ENCODE data around the gene SRMS. TPM values are rescaled to one million over a fixed set of nuclear protein-coding genes. Genes with fewer than 3 reads are reported as not detected.

SRMS gene
- total and polyA plus RNA-seq, 2 donors (not counting 1 experiment from before 2014, with no cell fraction given) = 0.17 to 0.54 TPM

- Histone ChIP-seq H3K36me3 (replicated peaks in 1 of 2; ENCODE audit: control extremely low read depth in 1 of 2, control insufficient read depth in 1 of 2, extremely low read depth in 1 of 2, insufficient read depth in 2 of 2, low read length in 1 of 2) (no peaks in the 10 kb centered on the region), H3K9me3 (ENCODE audit: control extremely low read depth in 1 of 3, control insufficient read depth in 2 of 3, insufficient read depth in 1 of 3, low read length in 2 of 3) (peaks cover 0 to 11% (median 0%) of the 10 kb centered on the region in 3 donors), H3K4me2 (replicated peaks; ENCODE audit: low read depth, low read length, poor library complexity, severe bottlenecking) (peak overlapping the region; percentile 92), H3K79me2 (ENCODE audit: control insufficient read depth, insufficient read depth, low read length) (no peaks in the 10 kb centered on the region), H3K27ac (ENCODE audit: low read length in 2 of 2) (peak overlapping the region; percentile 79 to 84), H3K9ac (ENCODE audit: low read length) (peak overlapping the region; percentile 42), H2AFZ (ENCODE audit: insufficient read depth, low read depth, low read length, poor library complexity, severe bottlenecking) (no peak overlapping the region), H3K27me3 (replicated peaks in 1 of 4; ENCODE audit: control extremely low read depth in 1 of 4, control insufficient read depth in 3 of 4, insufficient read depth in 4 of 4, low read length in 3 of 4) (peaks cover 0 to 5% (median 1%) of the 10 kb centered on the region in 4 experiments), H4K20me1 (ENCODE audit: control insufficient read depth, insufficient read depth, low read length, poor library complexity, severe bottlenecking) (peaks cover 7% of the 10 kb centered on the region), H3K4me3 (ENCODE audit: control extremely low read depth in 1 of 5, extremely low read depth in 1 of 5, insufficient read depth in 1 of 5, low read depth in 2 of 5, low read length in 4 of 5) (peak overlapping the region in 4 of 5 experiments; percentile 16 to 63 (median 27)), H3K4me1 (ENCODE audit: control insufficient read depth in 2 of 2, insufficient read depth in 2 of 2, low read length in 2 of 2) (peaks cover 38 to 57% of the 10 kb centered on the region in 2 donors)
- TF ChIP-seq CTCF (IDR thresholded peaks at IDR 0.05) (no peak), EZH2 (IDR thresholded peaks at IDR 0.05; ENCODE audit: borderline replicate concordance, insufficient read depth, low read depth, low read length, poor library complexity, severe bottlenecking) (no peak)
- H3K27me3 Mint-ChIP-seq = no peaks in the 10 kb centered on the region
- intact Hi-C loops (cut with micrococcal nuclease) = loop anchor here (1.0 to 2.0 kb wide), 6 partner anchors 10 to 312 kb away; partner anchors contain the start of gene PPDPF
- ATAC-seq (ENCODE audit: low read depth) (peak; percentile 37), DNase-seq (peak; percentile 90)
- peak overlapping the region; percentile 86 for H3K4me3 Mint-ChIP-seq
- H3K9me3 Mint-ChIP-seq (ENCODE audit: insufficient read depth) = no peaks in the 10 kb centered on the region
- peaks cover 55% of the 10 kb centered on the region for H3K4me1 Mint-ChIP-seq
- WGBS (ENCODE audit: insufficient coverage) = 19% methylated on average over 6 of the region's 15 CpGs
- H3K27ac Mint-ChIP-seq = peak overlapping the region; percentile 89
- ChIA-PET CTCF (interaction anchor here (1.0 to 2.4 kb wide), 5 partner anchors 10 to 56 kb away, joined by 3 to 12 read pairs (median 7); partner anchors contain the start of gene PTK6), POLR2A (interaction anchor here (0.6 to 2.3 kb wide), 14 partner anchors 10 to 593 kb away, joined by 3 to 9 read pairs (median 6); partner anchors contain the start of genes GMEB2, HELZ2, PPDPF and PTK6)
These were observed 5.1 kb upstream of the SRMS start for GRCh38 chr20:63552481-63553249.

GRCh38 chr20:63551068-63551467 is 3.5 kb upstream of the SRMS start:
- TF ChIP-seq EZH2 (IDR thresholded peaks at IDR 0.05; ENCODE audit: borderline replicate concordance, insufficient read depth, low read depth, low read length, poor library complexity, severe bottlenecking) (no peak), CTCF (IDR thresholded peaks at IDR 0.05) (no peak)
- H3K9me3 Mint-ChIP-seq (ENCODE audit: insufficient read depth) = no peaks in the 10 kb centered on the region
- no peaks in the 10 kb centered on the region for H3K79me2 ChIP-seq (ENCODE audit: control insufficient read depth, insufficient read depth, low read length)
- peak overlapping the region; percentile 27 for H3K27ac Mint-ChIP-seq
- peaks cover 59% of the 10 kb centered on the region for H3K4me1 Mint-ChIP-seq
- H4K20me1 ChIP-seq (ENCODE audit: control insufficient read depth, insufficient read depth, low read length, poor library complexity, severe bottlenecking) = peaks cover 7% of the 10 kb centered on the region
- POLR2A ChIA-PET = no interaction called here
- ATAC-seq (ENCODE audit: low read depth) (no peak), DNase-seq (no peak)
- H3K27ac ChIP-seq (ENCODE audit: low read length in 2 of 2) = no peak overlapping the region
- H3K4me3 Mint-ChIP-seq = no peak overlapping the region
- 88% methylated on average over 9 of the region's 9 CpGs for WGBS (ENCODE audit: insufficient coverage)
- H3K4me3 ChIP-seq (ENCODE audit: control extremely low read depth in 1 of 5, extremely low read depth in 1 of 5, insufficient read depth in 1 of 5, low read depth in 2 of 5, low read length in 4 of 5) = no peak overlapping the region
- H3K4me2 ChIP-seq (replicated peaks; ENCODE audit: low read depth, low read length, poor library complexity, severe bottlenecking) = no peak overlapping the region
- H3K4me1 ChIP-seq (ENCODE audit: control insufficient read depth in 2 of 2, insufficient read depth in 2 of 2, low read length in 2 of 2) = peaks cover 42 to 68% of the 10 kb centered on the region in 2 donors
- no peak overlapping the region for H2AFZ ChIP-seq (ENCODE audit: insufficient read depth, low read depth, low read length, poor library complexity, severe bottlenecking)
- CTCF ChIA-PET = interaction anchor here (1.8 to 2.4 kb wide), 2 partner anchors 8 to 90 kb away, joined by 7 to 10 read pairs; no protein-coding TSS in a partner anchor
- H3K9ac ChIP-seq (ENCODE audit: low read length) = no peak overlapping the region
- peaks cover 0 to 11% (median 0%) of the 10 kb centered on the region in 3 donors for H3K9me3 ChIP-seq (ENCODE audit: control extremely low read depth in 1 of 3, control insufficient read depth in 2 of 3, insufficient read depth in 1 of 3, low read length in 2 of 3)
- peaks cover 0 to 8% (median 1%) of the 10 kb centered on the region in 4 experiments for H3K27me3 ChIP-seq (replicated peaks in 1 of 4; ENCODE audit: control extremely low read depth in 1 of 4, control insufficient read depth in 3 of 4, insufficient read depth in 4 of 4, low read length in 3 of 4)
- no peaks in the 10 kb centered on the region for H3K36me3 ChIP-seq (replicated peaks in 1 of 2; ENCODE audit: control extremely low read depth in 1 of 2, control insufficient read depth in 1 of 2, extremely low read depth in 1 of 2, insufficient read depth in 2 of 2, low read length in 1 of 2)
- intact Hi-C loops (cut with micrococcal nuclease) = no loop called here
- no peaks in the 10 kb centered on the region for H3K27me3 Mint-ChIP-seq
